Fibroblast of skin of right quadriceps (primary cell): Measurements from ENCODE around the gene TLR3.
A peak's percentile ranks its signal among the peaks of the same experiment; 100 is the strongest.
"Not testable (repeated sequence)": the region's sequence is repeated elsewhere in the genome, so short reads cannot be mapped to it uniquely, and the experiment has no call there.

Source experiments
- DNase-seq: peaks from one replicate; pipeline ENCODE4 v3.0.0-alpha.2; 2013

Gene TLR3

GRCh38 chr4:186050135-186050534, 18.8 kb upstream of the TLR3 start:
- not testable (repeated sequence) for DNase-seq

DNA sequence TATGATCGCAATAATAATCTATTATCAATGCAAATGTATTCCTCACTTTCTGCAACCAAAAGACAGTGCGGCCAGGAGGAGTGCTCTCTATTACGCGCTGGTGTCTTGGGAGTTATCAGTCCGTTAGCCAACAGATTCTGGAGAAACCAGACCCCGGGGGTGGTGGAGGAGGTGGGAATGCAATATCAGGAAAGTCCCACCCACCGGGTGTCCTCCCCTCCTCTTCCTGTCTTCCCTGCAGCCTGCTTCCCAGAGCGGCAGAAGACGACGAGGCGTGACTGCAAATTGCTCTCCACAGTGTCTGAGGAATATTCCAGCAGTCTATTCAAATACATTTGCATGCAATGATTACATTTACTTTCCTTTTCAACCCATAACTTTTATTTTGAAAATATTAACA, 17.9 kb upstream of the TLR3 start:
- DNase-seq, result no peak

DNA sequence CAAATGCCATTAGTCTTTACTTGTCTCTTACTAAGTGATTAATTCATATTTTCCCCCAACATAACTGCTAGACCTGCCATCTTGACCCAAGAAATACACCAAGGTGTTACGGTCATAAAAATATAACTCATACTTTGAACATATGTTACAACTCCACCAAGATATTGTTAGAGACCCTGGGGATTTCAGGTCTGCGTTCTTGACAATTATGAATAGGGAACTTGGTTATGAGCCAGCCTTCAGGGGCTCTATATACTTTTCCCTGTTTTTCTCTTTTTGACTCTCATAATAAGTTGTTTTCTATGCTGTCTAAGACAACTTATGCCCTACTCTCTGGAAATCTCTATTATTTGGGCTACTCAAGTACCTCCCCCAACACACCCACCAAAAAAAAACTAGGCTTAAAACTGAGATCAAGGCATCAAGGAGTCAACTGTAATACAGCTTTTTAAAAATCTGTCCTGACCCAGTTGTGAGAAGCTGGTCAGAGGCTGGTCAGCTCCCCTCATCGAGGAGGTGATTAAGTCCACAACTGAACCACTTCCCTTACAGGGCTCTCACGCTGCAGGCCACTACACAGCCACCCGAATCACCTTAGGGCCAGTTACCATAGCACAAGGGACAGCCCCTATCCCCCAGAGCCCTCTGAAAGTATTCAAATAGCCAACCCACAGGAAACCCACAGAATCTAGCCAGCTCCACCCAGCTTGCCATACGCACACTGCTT, 10.5 kb upstream of the TLR3 start:
- no peak for DNase-seq

DNA sequence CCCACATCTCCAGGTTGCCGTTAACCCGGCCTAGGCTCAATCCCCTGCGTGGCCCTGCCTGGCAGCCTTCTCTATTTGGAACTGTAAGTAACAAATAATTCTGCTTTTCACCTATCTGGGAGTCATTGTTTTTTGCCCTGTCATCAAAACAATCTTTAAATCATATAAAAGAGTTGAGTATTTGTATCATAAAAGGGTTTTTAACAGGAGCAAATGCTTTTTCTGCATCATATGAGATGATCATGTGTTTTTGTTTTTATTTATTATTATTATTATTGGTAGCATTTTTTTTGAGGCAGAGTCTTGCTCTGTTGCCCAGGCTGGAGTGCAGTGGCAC, 10.0 kb upstream of the TLR3 start:
- no peak for DNase-seq

DNA sequence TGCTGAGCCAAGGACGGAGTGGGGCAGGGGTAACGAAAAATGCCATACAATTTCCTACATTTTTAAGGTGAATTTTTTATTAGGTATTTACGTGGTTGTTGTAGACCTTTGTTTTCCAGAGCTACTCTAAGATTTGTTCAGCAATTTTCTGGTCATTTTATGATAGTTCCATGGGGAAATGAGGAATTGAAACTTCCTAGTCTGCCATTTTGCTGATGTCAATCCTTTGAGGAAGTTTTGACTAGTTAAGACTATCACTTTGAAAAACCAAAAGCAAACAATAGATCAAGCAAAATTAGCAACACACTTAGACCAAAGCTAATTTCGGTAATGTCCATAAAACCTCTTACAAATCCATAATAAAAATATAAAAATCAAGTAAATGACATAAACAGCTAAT, 7.0 kb upstream of the TLR3 start:
- no peak for DNase-seq

DNA sequence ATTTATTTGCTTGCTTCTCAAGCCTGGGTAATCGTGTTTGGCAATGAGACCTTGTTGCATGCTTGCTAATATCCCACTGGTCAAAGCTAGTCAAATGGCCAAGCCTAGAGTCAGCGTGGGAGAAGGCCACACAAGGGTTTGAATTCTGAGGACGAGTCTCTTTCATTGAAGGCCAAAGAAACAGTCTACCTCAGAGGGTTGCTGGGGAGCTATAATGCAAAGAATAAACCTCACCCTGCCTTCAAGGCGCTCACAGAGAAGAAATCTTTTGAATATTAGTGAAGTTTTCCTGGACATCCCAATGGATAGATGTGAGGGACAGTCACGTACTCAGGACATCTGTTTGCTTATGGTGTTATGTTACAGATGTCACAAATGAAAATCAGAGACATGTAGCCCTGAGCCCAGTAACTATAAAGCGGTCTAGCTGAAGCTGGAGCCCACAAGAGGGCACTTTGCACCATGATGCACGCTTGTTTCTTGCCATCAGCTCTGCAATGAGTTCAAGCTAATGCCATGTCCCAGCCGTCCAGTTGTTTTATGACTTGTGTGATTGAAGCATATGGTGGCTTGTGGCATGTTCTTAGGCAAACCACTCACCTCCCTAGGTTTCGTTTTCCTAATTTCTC, 1.1 kb upstream of the TLR3 start:
- DNase-seq, result peak; percentile 41

- DNase-seq, result no peak
Observed at GRCh38 chr4:186069729-186070128, 773 bp downstream of the TLR3 start.

DNA sequence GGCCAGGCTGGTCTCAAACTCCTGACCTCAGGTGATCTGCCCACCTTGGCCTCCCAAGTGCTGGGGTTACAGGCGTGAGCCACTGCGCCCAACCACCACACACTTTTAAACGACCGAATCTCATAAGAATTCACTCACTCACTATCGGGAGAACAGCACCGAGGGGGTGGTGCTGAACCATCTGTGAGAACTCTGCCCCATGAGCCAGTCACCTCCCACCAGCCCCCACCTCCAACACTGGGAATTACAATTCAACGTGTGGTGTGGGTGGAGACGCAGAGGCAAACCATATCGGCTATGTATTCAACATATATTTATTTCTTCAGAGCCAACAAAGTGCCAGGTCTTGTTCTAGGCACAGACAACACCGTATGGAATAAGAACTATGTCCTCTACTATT, 3.6 kb downstream of the TLR3 start:
- DNase-seq, result no peak

- no peak for DNase-seq
Observed at GRCh38 chr4:186074189-186074588, 5.2 kb downstream of the TLR3 start.

DNA sequence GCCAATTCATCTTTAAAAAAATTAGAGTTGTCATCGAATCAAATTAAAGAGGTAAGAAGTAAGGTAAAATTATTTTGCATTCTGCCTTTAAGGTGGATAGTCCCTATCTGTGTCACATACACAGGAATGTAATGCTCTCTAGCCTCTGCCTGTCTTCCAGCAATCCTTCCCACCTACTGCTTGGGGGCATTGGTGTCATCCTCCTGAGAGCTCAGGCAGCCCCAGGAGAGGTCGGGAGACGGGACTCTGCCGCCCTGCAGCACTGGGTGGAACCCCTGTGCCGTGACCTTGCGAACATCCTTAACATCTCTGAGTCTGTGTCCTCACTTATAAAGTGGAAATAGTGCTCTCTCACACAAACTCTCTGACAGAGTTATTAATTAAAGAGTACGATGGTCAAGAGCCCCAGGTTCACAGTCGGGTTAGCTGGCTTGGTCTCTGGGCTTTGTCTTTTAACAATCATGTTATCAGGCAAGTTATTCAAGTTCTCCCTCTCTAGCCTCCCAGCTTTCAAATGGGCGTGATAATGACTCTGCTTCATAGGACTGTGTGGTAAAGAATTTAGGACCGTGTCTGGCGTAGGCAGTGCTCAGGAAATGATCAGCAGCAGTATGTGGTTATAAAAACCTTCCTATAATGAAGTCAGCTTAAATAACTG, 10.2 kb downstream of the TLR3 start:
- no peak for DNase-seq

GRCh38 chr4:186079694-186080093, 10.7 kb downstream of the TLR3 start:
- DNase-seq, result no peak

- no peak for DNase-seq
Observed at GRCh38 chr4:186081202-186081807, 12.3 kb downstream of the TLR3 start.

GRCh38 chr4:186082221-186082620, 13.3 kb downstream of the TLR3 start:
- DNase-seq, result no peak

DNA sequence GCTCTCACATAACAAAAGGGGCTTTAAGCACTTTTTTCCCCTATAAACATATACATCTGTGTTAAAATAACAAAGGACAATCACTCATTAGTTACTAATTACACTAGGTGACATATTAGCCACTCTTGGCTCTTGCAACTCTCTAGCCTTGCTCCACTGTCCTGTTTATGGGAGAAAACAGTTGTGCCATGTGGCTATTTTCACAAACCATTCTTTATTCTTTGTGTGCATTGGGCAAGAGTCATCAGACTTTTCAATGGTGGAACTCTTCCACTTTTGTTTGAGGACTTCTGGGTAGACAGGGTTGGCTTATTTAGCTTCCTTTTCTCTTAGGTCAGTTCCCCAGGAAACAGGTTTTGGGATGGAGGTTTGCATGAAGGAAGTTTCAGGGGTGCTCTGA, 19.6 kb downstream of the TLR3 start:
- DNase-seq, result no peak

GRCh38 chr4:186092296-186092695, 23.3 kb downstream of the TLR3 start:
- DNase-seq, result no peak

DNA sequence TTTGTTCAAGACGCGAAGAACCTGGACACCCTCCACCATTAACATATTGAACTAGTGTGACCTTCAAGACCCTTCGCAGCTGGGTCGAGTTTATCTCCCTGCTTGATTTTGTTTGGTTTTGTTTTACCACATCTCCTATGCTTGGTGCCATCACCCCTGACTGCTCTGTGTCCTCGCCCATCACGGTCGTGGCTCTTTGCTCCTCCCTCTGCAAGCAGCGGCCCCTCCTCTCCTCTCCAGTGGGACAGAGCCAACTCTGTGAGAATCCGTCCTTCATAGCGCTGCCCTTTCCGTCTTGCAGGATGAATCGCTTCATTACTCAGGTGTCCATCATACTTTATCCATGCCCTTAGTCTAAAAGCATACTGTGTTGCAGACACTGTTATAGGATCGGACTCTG, 26.4 kb downstream of the TLR3 start:
- no peak for DNase-seq

DNA sequence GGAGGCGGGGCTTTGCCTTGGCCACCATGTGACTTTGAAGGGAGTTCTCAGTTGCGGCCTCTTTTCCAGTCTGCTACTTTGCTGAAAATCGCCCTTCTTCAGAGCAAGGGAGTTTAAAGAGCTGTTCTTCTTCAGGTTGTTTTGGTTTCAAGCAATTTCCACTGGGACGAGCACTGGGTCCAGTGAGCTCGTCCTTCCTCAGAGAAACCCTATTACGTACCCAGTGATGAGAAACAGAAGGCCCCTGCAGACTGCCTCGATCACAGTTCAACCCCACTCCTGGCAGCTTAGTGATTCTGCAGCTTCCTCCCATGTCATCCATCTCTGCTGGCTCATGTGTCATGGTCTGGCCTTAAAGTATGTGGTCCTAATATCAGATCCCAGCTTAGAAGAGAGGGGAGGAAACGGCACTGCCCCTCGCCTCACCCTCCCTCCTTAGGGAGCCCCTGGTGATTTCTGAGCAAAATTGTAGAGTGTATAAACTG, 27.8 kb downstream of the TLR3 start:
- no peak for DNase-seq

GRCh38 chr4:186097386-186097785, 28.4 kb downstream of the TLR3 start:
- DNase-seq, result no peak

DNA sequence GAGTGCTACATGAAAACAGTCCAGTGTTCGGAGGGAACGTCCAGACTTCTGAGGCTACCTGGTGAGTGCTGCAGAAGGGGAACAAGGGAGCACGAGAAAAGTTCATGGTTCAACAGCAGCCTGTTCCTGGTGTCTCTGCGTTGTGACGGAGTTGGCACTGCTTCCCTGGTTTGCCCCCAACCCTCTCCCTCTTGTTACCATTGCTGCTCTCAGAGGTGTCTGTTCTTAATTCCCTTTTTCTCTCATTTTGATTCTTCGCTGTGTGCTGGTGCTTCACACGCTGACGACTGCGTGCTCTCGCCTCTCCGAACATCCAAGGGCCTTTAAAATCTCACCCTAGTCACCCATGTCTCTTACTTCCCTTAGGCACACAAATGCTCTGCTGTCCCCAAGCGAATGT, 34.0 kb downstream of the TLR3 start:
- no peak for DNase-seq

GRCh38 chr4:186104114-186104889, 35.3 kb downstream of the TLR3 start, which contains the start of gene FAM149A:
TSS of gene FAM149A (plus strand) at chr4:186104704.
- no peak for DNase-seq

- no peak for DNase-seq
Observed at GRCh38 chr4:186104890-186105646, 36.1 kb downstream of the TLR3 start.

DNA sequence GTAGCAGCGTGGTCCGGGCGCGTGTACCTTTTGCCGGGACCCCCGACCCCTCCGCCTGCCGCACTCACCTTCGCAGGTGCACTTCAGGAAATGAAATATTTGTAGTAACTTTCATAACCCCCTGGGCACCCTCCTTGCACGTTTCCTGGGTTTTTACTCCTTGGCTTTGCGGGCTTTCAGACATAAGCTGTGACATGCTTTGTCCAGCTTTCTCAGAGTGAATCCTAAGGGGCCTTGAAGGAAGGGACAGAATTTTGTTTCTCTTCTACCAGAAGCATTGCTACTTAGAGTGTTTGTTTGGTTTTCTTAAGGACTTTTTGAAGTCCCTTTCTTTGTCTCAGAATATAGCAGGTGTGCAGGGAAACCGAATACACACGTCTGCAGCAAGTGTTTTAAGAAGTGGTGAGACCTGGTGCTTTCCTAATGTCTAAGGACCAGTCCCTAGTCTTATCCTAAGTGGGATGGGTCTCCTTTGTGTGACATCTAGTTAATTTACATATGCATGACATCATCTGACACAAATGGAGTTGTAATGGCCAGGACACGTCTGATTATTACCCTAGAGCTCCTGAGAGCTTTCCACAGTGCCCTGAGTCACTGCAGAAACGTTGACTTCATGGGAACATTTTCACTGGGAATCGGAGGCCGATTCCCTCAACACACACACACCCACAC, 36.8 kb downstream of the TLR3 start:
- DNase-seq, result no peak
